ENCODE results near the gene CIAPIN1.

The CIAPIN1 gene

GRCh38 chr16:57381791-57382534, 65.2 kb downstream of the CIAPIN1 start:
- FAIRE-seq: no peak

DNA sequence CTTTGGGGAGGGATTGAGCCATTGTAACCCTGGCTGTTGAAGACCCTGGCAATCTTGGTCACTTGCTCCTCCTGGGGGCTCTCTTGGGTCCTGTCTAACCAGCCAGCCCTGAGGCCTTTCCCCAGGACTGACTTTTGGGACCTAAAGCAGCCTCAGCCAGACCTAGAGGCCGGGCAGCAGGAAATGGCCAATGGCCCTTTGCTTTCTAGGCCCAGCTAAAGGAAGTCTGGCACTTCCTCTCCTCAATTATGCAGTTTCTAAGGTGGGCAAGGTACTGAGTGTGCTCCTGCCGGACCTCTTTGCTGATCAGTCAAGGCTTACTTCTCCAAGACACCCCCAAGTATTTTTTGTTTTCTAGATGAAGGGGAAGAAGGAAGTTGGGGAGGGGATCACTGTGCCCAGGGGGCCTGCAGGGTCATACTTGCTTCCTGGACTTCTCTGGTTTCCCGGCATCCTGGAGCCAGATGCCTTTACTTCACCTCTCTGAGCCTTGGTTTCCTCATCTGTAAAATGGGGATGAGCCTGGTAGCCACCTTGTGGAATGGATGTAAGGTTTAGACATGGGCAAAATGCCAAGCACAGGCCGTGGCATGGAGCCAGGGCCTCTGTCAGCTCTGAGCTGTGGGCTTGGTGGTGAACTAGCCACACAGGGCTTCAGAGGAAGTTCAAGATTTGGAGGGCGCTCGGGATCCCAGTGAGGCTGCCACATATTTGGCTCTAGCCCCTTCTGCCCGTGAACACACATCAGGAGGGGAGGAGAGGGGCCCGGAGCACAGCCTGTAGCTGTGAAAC, 66.3 kb downstream of the CIAPIN1 start:
- FAIRE-seq: no peak

DNA sequence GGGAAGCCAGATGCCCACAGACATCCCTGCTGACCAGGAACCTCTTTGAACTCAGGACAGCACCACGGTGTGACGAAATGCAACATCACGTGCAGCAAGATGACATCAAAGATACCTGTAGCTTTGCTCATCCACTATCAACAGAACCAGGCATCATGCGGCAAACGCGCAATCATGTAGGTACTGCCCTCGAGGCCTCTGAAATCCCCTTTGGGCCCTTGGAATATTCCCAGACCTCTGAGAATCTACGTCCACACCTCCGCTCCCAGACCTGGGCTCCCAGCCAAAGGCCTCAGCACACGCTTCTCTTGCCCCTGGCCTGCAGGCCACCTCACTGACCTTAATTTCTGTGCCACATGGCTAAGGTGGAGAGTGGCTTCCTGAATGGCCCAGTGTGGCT, 67.6 kb downstream of the CIAPIN1 start:
- FAIRE-seq: no peak
